ENCODE data around the gene ZNF611. TPM values are rescaled to one million over a fixed set of nuclear protein-coding genes. Genes with fewer than 3 reads are reported as not detected.

Gene ZNF611
- total RNA-seq, 1 donor from 2014 or later: 23.2 TPM

DNA sequence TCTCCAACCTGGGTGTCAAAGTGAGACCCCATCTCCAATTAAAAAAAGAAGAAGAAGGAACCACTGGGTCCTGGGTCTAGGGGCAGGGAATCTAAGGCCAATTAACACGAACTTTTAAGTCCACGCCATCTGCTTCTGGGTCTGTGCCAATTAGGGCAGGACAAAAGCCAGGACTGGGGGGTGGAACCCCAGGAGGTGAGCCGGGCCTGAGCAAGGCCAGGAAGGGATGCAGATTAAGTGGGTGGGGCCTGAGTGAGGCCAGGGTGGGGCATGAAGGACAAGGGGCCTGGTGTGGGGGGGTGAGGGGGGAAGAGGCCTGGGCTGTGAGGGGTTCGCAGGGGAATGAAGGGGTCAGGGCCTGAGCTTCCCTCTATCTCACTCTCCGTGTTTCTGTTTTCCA is 70.4 kb downstream of the ZNF611 start:
- no peak overlapping the region for H3K27ac ChIP-seq
- H3K27me3 ChIP-seq: no peaks in the 10 kb centered on the region
- no peaks in the 10 kb centered on the region for H3K9me3 ChIP-seq
- TF ChIP-seq, protein P1, sequence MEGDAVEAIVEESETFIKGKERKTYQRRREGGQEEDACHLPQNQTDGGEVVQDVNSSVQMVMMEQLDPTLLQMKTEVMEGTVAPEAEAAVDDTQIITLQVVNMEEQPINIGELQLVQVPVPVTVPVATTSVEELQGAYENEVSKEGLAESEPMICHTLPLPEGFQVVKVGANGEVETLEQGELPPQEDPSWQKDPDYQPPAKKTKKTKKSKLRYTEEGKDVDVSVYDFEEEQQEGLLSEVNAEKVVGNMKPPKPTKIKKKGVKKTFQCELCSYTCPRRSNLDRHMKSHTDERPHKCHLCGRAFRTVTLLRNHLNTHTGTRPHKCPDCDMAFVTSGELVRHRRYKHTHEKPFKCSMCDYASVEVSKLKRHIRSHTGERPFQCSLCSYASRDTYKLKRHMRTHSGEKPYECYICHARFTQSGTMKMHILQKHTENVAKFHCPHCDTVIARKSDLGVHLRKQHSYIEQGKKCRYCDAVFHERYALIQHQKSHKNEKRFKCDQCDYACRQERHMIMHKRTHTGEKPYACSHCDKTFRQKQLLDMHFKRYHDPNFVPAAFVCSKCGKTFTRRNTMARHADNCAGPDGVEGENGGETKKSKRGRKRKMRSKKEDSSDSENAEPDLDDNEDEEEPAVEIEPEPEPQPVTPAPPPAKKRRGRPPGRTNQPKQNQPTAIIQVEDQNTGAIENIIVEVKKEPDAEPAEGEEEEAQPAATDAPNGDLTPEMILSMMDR (IDR thresholded peaks at IDR 0.05): no peak
- no peaks in the 10 kb centered on the region for H3K36me3 ChIP-seq
- DNase-seq (no peak), ATAC-seq (no peak)
- no peak overlapping the region for H3K4me3 ChIP-seq
- H3K4me1 ChIP-seq: no peaks in the 10 kb centered on the region
- intact Hi-C loops (cut with DNase I): no loop called here

DNA sequence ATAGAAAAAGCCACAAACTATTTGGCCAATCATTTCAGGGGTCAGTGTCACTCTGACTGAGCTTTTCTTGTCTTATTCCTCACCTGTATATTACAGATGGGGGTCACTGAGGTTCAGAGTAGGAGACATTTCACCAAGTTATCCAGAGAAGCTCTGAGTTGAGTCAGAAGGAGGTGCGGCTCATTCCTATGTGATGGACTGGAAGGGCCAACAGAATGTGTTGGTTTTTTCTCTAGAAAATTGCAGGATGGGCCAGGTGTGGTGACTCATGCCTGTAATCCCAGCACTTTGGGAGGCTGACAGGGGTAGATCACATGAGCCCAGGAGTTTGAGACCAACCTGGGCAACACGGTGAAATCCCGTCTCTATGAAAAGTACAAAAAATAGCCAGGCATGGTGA is 72.2 kb downstream of the ZNF611 start:
- no peak overlapping the region for H3K27ac ChIP-seq
- DNase-seq (no peak), ATAC-seq (no peak)
- no peaks in the 10 kb centered on the region for H3K9me3 ChIP-seq
- no peaks in the 10 kb centered on the region for H3K27me3 ChIP-seq
- H3K4me3 ChIP-seq: no peak overlapping the region
- no peaks in the 10 kb centered on the region for H3K4me1 ChIP-seq
- intact Hi-C loops (cut with DNase I): no loop called here
- TF ChIP-seq, protein P1 (IDR thresholded peaks at IDR 0.05): no peak
- no peaks in the 10 kb centered on the region for H3K36me3 ChIP-seq

DNA sequence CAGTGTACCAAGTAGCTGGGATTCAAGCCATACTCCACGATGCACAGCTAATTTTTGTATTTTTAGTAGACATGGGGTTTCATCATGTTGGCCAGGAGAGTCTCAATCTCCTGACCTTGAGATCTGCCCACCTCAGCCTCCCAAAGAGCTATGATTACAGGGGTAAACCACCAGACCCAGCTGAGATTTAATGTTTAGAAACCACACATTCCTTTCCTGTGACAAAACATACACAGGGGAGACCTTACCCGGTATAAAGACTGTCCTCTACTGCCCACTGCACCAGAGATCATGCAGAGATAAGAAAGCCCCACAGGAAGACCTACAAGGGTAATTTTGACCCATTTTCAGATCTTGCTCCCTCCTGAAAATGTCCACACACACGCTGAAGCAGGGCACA is 73.9 kb downstream of the ZNF611 start:
- Histone ChIP-seq H3K27ac (no peak overlapping the region), H3K9me3 (no peaks in the 10 kb centered on the region), H3K27me3 (no peaks in the 10 kb centered on the region), H3K4me1 (no peaks in the 10 kb centered on the region), H3K4me3 (no peak overlapping the region), H3K36me3 (peaks cover 6% of the 10 kb centered on the region)
- intact Hi-C loops (cut with DNase I): no loop called here
- ATAC-seq (no peak), DNase-seq (no peak)
- TF ChIP-seq, protein P1 (IDR thresholded peaks at IDR 0.05): no peak

DNA sequence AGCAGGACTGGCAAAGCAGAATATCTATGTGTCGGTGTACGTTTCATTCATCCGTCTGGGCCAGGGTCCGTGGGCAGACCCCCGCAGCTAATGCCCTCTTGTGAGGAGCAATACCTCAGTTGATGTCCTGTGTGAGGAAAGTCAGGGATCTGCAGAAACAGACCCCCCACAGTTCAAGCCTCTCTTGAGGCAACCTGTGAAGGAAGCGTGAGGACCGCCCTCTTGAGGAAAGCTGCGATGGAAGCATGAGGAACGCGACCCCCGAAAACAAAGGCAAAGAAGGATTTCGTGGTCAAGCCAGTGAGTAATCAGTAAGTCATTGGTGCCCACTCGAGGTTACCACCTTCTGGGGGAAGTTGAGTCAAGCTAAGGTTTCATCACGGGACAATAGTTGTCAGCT is 75.8 kb downstream of the ZNF611 start:
- Histone ChIP-seq H3K4me1 (no peaks in the 10 kb centered on the region), H3K4me3 (no peak overlapping the region), H3K36me3 (peaks cover 15% of the 10 kb centered on the region), H3K27ac (no peak overlapping the region), H3K27me3 (no peaks in the 10 kb centered on the region), H3K9me3 (no peaks in the 10 kb centered on the region)
- DNase-seq (no peak), ATAC-seq (no peak)
- TF ChIP-seq, protein P1 (IDR thresholded peaks at IDR 0.05): no peak
- intact Hi-C loops (cut with DNase I): no loop called here

DNA sequence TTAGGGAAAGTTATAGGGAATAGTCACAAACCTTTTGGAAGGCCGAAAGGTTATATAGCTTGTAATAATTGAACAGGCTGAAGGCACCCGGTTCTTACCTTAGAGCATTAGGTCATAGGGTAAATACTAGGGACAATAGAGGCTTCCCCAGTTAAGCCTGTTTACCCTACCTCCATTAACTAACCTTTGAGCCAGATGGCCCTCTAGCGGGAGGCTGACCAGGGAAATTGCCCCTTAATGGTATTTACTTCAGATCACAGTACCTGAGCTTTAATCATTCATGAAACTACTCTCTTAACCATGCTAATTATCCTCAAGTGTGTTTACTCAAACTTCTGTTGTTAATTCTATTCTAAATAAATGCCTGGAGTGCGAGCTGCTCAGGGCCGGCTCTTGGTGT is 76.2 kb downstream of the ZNF611 start:
- Histone ChIP-seq H3K4me3 (no peak overlapping the region), H3K27ac (no peak overlapping the region), H3K9me3 (no peaks in the 10 kb centered on the region), H3K4me1 (no peaks in the 10 kb centered on the region), H3K27me3 (no peaks in the 10 kb centered on the region), H3K36me3 (peaks cover 19% of the 10 kb centered on the region)
- intact Hi-C loops (cut with DNase I): no loop called here
- TF ChIP-seq, protein P1 (IDR thresholded peaks at IDR 0.05): no peak
- DNase-seq (no peak), ATAC-seq (no peak)

DNA sequence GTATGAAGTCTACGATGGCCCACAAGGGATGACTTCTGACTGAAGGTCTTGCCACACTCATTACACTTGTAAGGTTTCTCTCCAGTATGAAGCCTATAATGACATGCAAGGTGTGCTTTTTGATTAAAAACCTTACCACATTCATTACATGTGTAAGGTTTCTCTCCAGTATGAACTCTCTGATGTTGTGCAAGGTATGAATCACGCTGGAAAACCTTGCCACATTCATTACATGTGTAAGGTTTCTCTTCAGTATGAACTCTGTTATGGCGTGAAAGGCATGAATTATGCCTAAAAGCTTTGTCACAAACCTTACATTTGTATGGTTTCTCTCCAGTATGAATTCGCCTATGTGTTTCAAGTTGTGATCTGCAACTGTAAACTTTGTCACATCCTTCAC is 81.7 kb downstream of the ZNF611 start:
- H3K36me3 ChIP-seq: peaks cover 36% of the 10 kb centered on the region
- no peaks in the 10 kb centered on the region for H3K27me3 ChIP-seq
- H3K4me3 ChIP-seq: no peak overlapping the region
- no peaks in the 10 kb centered on the region for H3K4me1 ChIP-seq
- DNase-seq (no peak), ATAC-seq (no peak)
- intact Hi-C loops (cut with DNase I): no loop called here
- TF ChIP-seq, protein P1 (IDR thresholded peaks at IDR 0.05): no peak
- H3K9me3 ChIP-seq: no peaks in the 10 kb centered on the region
- no peak overlapping the region for H3K27ac ChIP-seq
